Osteocyte (in vitro differentiated cells): ENCODE data around the gene KLF13. TPM values are rescaled to one million over a fixed set of nuclear protein-coding genes. Genes with fewer than 3 reads are reported as not detected.

Experiments used
- DNase-seq: peaks from one replicate; pipeline ENCODE4 v3.0.0; 2021; ENCODE audit warnings: mixed read lengths; ENCODE audit not compliant: unreplicated experiment; ENCODE audit errors: extremely low spot score
- H3K27ac Mint-ChIP-seq: one replicate; pipeline ENCODE4 v1.8.0; 2021; ENCODE audit warnings: mild to moderate bottlenecking, mixed read lengths; ENCODE audit not compliant: unreplicated experiment
- H3K27me3 Mint-ChIP-seq: one replicate; pipeline ENCODE4 v1.8.0; 2021; ENCODE audit warnings: mixed read lengths; ENCODE audit not compliant: unreplicated experiment
- H3K36me3 Mint-ChIP-seq: one replicate; pipeline ENCODE4 v1.8.0; 2021; ENCODE audit warnings: mixed read lengths; ENCODE audit not compliant: unreplicated experiment
- H3K4me1 Mint-ChIP-seq: one replicate; pipeline ENCODE4 v1.8.0; 2021; ENCODE audit warnings: mixed read lengths; ENCODE audit not compliant: unreplicated experiment
- H3K4me3 Mint-ChIP-seq: one replicate; pipeline ENCODE4 v1.8.0; 2021; ENCODE audit warnings: mild to moderate bottlenecking, moderate library complexity, mixed read lengths; ENCODE audit not compliant: unreplicated experiment
- H3K9me3 Mint-ChIP-seq: one replicate; pipeline ENCODE4 v1.8.0; 2021; ENCODE audit warnings: mixed read lengths; ENCODE audit not compliant: unreplicated experiment
- CTCF ChIP-seq: fragments of 200-600 bp; sonication (generic); IDR thresholded peaks from 2 replicates; pipeline ENCODE4 v1.5.0; 2021; ENCODE audit warnings: antibody characterized with exemption, mild to moderate bottlenecking, moderate library complexity
- total RNA-seq: library from RNA; stranded (reverse); gene quantifications from 2 replicates; pipeline ENCODE4 v1.2.1, GENCODE V29; 2021

The KLF13 gene
- total RNA-seq, 1 donor from 2014 or later: 54.5 TPM

GRCh38 chr15:31389576-31389975 is 62.9 kb downstream of the KLF13 start:
- Mint-ChIP-seq H3K9me3 (peaks cover 14% of the 10 kb centered on the region), H3K4me3 (no peak overlapping the region), H3K4me1 (peaks cover 18% of the 10 kb centered on the region), H3K27me3 (no peaks in the 10 kb centered on the region), H3K27ac (no peak overlapping the region), H3K36me3 (peaks cover 3% of the 10 kb centered on the region)
- DNase-seq: peak; percentile 40
- no peak for TF ChIP-seq CTCF

- H3K4me3 Mint-ChIP-seq: no peak overlapping the region
- peaks cover 14% of the 10 kb centered on the region for H3K9me3 Mint-ChIP-seq
- H3K27ac Mint-ChIP-seq: no peak overlapping the region
- H3K27me3 Mint-ChIP-seq: no peaks in the 10 kb centered on the region
- peak; percentile 44 for DNase-seq
- peaks cover 18% of the 10 kb centered on the region for H3K4me1 Mint-ChIP-seq
- H3K36me3 Mint-ChIP-seq: peaks cover 3% of the 10 kb centered on the region
- TF ChIP-seq CTCF: no peak
These were observed 63.4 kb downstream of the KLF13 start for GRCh38 chr15:31390029-31390428.

- no peaks in the 10 kb centered on the region for H3K27me3 Mint-ChIP-seq
- TF ChIP-seq CTCF: no peak
- H3K27ac Mint-ChIP-seq: peak overlapping the region; percentile 23
- H3K9me3 Mint-ChIP-seq: peaks cover 14% of the 10 kb centered on the region
- H3K4me1 Mint-ChIP-seq: peaks cover 18% of the 10 kb centered on the region
- peak; percentile 60 for DNase-seq
- no peak overlapping the region for H3K4me3 Mint-ChIP-seq
- H3K36me3 Mint-ChIP-seq: peaks cover 3% of the 10 kb centered on the region
These were observed 64.3 kb downstream of the KLF13 start for GRCh38 chr15:31390777-31391486.

- H3K27me3 Mint-ChIP-seq: no peaks in the 10 kb centered on the region
- H3K4me3 Mint-ChIP-seq: peak overlapping the region; percentile 77
- peak overlapping the region; percentile 77 for H3K27ac Mint-ChIP-seq
- H3K4me1 Mint-ChIP-seq: peaks cover 23% of the 10 kb centered on the region
- DNase-seq: peak; percentile 86
- H3K9me3 Mint-ChIP-seq: peaks cover 14% of the 10 kb centered on the region
- peak; percentile 7 for TF ChIP-seq CTCF
- H3K36me3 Mint-ChIP-seq: peaks cover 3% of the 10 kb centered on the region
These were observed 65.3 kb downstream of the KLF13 start for GRCh38 chr15:31391687-31392671.
